GM12878 (cell line): ENCODE data around the gene NUBP1. TPM values are rescaled to one million over a fixed set of nuclear protein-coding genes. Genes with fewer than 3 reads are reported as not detected.
A peak's percentile ranks its signal among the peaks of the same experiment; 100 is the strongest.

Source experiments
- ATAC-seq: fragments of 200-7000 bp; cut with Tn5 transposase; 3 replicates; pipeline ENCODE4 v1.9.1; 2020; ENCODE audit warnings: mild to moderate bottlenecking, moderate library complexity
- BruUV-seq: library from RNA; stranded (reverse); fragments of 400-500 nt; replicated peaks from 2 replicates; lab custom pipeline; 2021; lab: Mats Ljungman, UMichigan
- CTCF ChIA-PET: fragments of 300-600 bp; sonication (Branson Sonifier 250); formaldehyde crosslinking; extraction: SDS; loops from one replicate; lab custom pipeline; 2021; ENCODE audit warnings: inconsistent platforms; lab: Yijun Ruan, JAX
- POLR2A ChIA-PET: fragments of 350-600 bp; formaldehyde crosslinking; extraction: SDS; loops from one replicate; lab custom pipeline; 2021; ENCODE audit warnings: inconsistent platforms; lab: Charles Lee
- RAD21 ChIA-PET: fragments of 300-600 bp; sonication (Branson Sonifier 250); formaldehyde crosslinking; loops from one replicate; lab custom pipeline; 2023; ENCODE audit warnings: antibody characterized with exemption; ENCODE audit not compliant: unreplicated experiment; lab: Charles Lee
- SMC1A ChIA-PET: fragments of 300-600 bp; sonication (Branson Sonifier 250); formaldehyde crosslinking; loops from one replicate; lab custom pipeline; 2023; ENCODE audit not compliant: unreplicated experiment, uncharacterized antibody; lab: Charles Lee
- DNase-seq: peaks from one replicate; pipeline ENCODE4 v3.0.0-alpha.2; 2011; ENCODE audit warnings: low read depth, low spot score
- FAIRE-seq: peaks from 3 replicates; lab custom pipeline; 2011; peaks lifted over from hg19 to GRCh38; lab: Jason Lieb, UNC
- H2AFZ ChIP-seq: 2 replicates; pipeline ENCODE4 v1.6.0; 2011; ENCODE audit warnings: low read depth, low read length, control low read depth; ENCODE audit not compliant: control insufficient read depth
- H3K27ac ChIP-seq: 2 replicates; pipeline ENCODE4 v1.5.1; 2011; ENCODE audit warnings: control low read depth; ENCODE audit not compliant: control insufficient read depth, insufficient read depth
- H3K27me3 ChIP-seq, 2 experiments: replicated peaks in 1 of 2; 2 replicates each; pipeline versions ENCODE4 v1.6.0 to v1.6.1; 2011; ENCODE audit warnings: low read length in 1 of 2; ENCODE audit not compliant: control insufficient read depth in 2 of 2, insufficient read depth in 2 of 2
- H3K36me3 ChIP-seq, 2 experiments: 2 replicates each; pipeline ENCODE4 v1.5.1; 2011; ENCODE audit warnings: low read length in 1 of 2; ENCODE audit not compliant: control insufficient read depth in 2 of 2, insufficient read depth in 2 of 2
- H3K4me1 ChIP-seq: 2 replicates; pipeline ENCODE4 v1.6.1; 2011; ENCODE audit warnings: mild to moderate bottlenecking, low read length, moderate library complexity, mixed read lengths; ENCODE audit not compliant: control insufficient read depth, insufficient read depth
- H3K4me2 ChIP-seq: 2 replicates; pipeline ENCODE4 v1.6.0; 2011; ENCODE audit warnings: control low read depth; ENCODE audit not compliant: control insufficient read depth, insufficient read depth
- H3K4me3 ChIP-seq: fragments of 200-600 bp; sonication (generic); 2 replicates; pipeline ENCODE4 v1.5.1; 2016
- H3K79me2 ChIP-seq: 2 replicates; pipeline ENCODE4 v1.6.0; 2011; ENCODE audit warnings: low read length; ENCODE audit not compliant: control insufficient read depth, insufficient read depth
- H3K9ac ChIP-seq: 2 replicates; pipeline ENCODE4 v1.8.0; 2011; ENCODE audit warnings: low read length, control low read depth, mixed read lengths; ENCODE audit not compliant: control insufficient read depth, insufficient read depth
- H3K9me3 ChIP-seq: replicated peaks from 3 replicates; pipeline ENCODE4 v1.5.1; 2011; ENCODE audit warnings: mild to moderate bottlenecking, low read length; ENCODE audit not compliant: control insufficient read depth, insufficient read depth
- H4K20me1 ChIP-seq: 2 replicates; pipeline ENCODE4 v1.6.0; 2011; ENCODE audit not compliant: control insufficient read depth, insufficient read depth
- ASH2L ChIP-seq: fragments of 300-600, 200-600 bp; sonication (generic); IDR thresholded peaks from 2 replicates; pipeline ENCODE4 v1.6.1; 2017; ENCODE audit warnings: low read depth, mild to moderate bottlenecking, borderline replicate concordance
- IKZF1 ChIP-seq: fragments of 450-650 bp; conservative IDR thresholded peaks from 2 replicates; pipeline ENCODE4 v1.6.1; 2017; ENCODE audit warnings: antibody characterized with exemption, mild to moderate bottlenecking
- IRF5 ChIP-seq: fragments of 450-650 bp; IDR thresholded peaks from 2 replicates; pipeline ENCODE4 v1.6.1; 2017; ENCODE audit warnings: borderline replicate concordance
- MEF2B ChIP-seq: fragments of 450-650 bp; IDR thresholded peaks from 2 replicates; pipeline ENCODE4 v1.6.1; 2018; ENCODE audit warnings: mild to moderate bottlenecking, moderate library complexity; ENCODE audit not compliant: partially characterized antibody, poor library complexity, severe bottlenecking
- MXI1 ChIP-seq: fragments of 150-350 bp; IDR thresholded peaks from 2 replicates; pipeline ENCODE4 v1.6.1; 2011; ENCODE audit warnings: low read depth, mild to moderate bottlenecking, inconsistent platforms, low read length, improper control_type of control experiment
- ZNF592 ChIP-seq: fragments of 450-650 bp; IDR thresholded peaks from 2 replicates; pipeline ENCODE4 v1.6.1; 2017; ENCODE audit warnings: mild to moderate bottlenecking, moderate library complexity
- WGBS: methylation state at CpG from one replicate; pipeline ENCODE4 v1.1.6; 2016; ENCODE audit warnings: low lambda C conversion rate; ENCODE audit not compliant: insufficient replicate concordance, insufficient coverage; ENCODE audit errors: missing lambda C conversion rate; 5-methylcytosine and 5-hydroxymethylcytosine counted together
- in situ Hi-C: fragments of 300-500 bp; cut with MboI; formaldehyde crosslinking; loops from 9 replicates; pipeline ENCODE4 v1.14.3; 2018; ENCODE audit warnings: mixed read lengths
- intact Hi-C: fragments of 100-400 bp; cut with micrococcal nuclease; formaldehyde crosslinking; loops from one replicate; pipeline ENCODE4 v1.14.2; 2022; ENCODE audit not compliant: unreplicated experiment
- polyA plus RNA-seq, 11 experiments: library from polyadenylated mRNA; depleted of rRNA in 4 of 11; unstranded in 6 of 11; stranded (reverse) in 5 of 11; fragments of >200 nt; fragmentation: Nextera tagmentation in 4 of 11; fragmentation: Illumina TruSeq in 1 of 11; extraction: Ambion mirVana in 4 of 11; extraction: Trizol in 1 of 11; gene quantifications; 1 replicate in 1 of 11; 2 replicates in 10 of 11; pipeline versions ENCODE4 v1.2.1 to v1.2.3, GENCODE V29; 2011 to 2016; ENCODE audit warnings: inconsistent platforms in 2 of 11, missing spikeins in 2 of 11, low read depth in 1 of 11
- total RNA-seq, 4 experiments: library from RNA; depleted of rRNA in 3 of 4; stranded (reverse); fragments of >200 nt in 3 of 4; fragmentation: Illumina TruSeq in 1 of 4; extraction: Trizol in 1 of 4; gene quantifications; 2 replicates each; pipeline versions ENCODE4 v1.2.1 to v1.2.3, GENCODE V29; 2013 to 2021
- TF ChIP-seq, protein P1 (sequence below): fragments of 450-650 bp; IDR thresholded peaks from 2 replicates; pipeline ENCODE4 v1.6.1; 2017; ENCODE audit warnings: low read depth, mild to moderate bottlenecking, moderate library complexity

The NUBP1 gene
- total and polyA plus RNA-seq, 10 of the 15 experiments (the other 5 are each of a cell fraction or from before 2014, with no cell fraction given) = 31.0 to 74.9 (median 58.3) TPM

- peak; percentile 99 for TF ChIP-seq ZNF592
These were observed 33.3 kb downstream of the NUBP1 start (continued) for GRCh38 chr16:10776923-10777322.

GRCh38 chr16:10777356-10777755, 33.7 kb downstream of the NUBP1 start:
- no peak for ATAC-seq

More at GRCh38 chr16:10777356-10777755, 33.7 kb downstream of the NUBP1 start:
- in situ Hi-C loops (no loop called here), intact Hi-C loops (no loop called here)
- FAIRE-seq (no peak), DNase-seq (no peak)
- no TSS peak for BruUV-seq
- Histone ChIP-seq H3K4me2 (no peak overlapping the region), H4K20me1 (no peaks in the 10 kb centered on the region), H3K9me3 (no peaks in the 10 kb centered on the region), H3K4me3 (no peak overlapping the region), H3K36me3 (no peaks in the 10 kb centered on the region), H3K79me2 (no peaks in the 10 kb centered on the region), H3K27me3 (no peaks in the 10 kb centered on the region), H3K4me1 (peaks cover 29% of the 10 kb centered on the region), H2AFZ (no peak overlapping the region), H3K9ac (no peak overlapping the region), H3K27ac (no peak overlapping the region)
- POLR2A ChIA-PET = interaction anchor here (0.6 kb wide), 1 partner anchor 28 kb away, joined by 3 read pairs; no protein-coding TSS in a partner anchor
- 62% methylated on average over 12 of the region's 12 CpGs for WGBS
- no peak for TF ChIP-seq IRF5
- TF ChIP-seq ASH2L = no peak
- TF ChIP-seq MEF2B = peak; percentile 69
- 0 out of 2 replicates have a peak, but pooled peaks have one; percentile 12 for TF ChIP-seq IKZF1
- TF ChIP-seq, protein P1, sequence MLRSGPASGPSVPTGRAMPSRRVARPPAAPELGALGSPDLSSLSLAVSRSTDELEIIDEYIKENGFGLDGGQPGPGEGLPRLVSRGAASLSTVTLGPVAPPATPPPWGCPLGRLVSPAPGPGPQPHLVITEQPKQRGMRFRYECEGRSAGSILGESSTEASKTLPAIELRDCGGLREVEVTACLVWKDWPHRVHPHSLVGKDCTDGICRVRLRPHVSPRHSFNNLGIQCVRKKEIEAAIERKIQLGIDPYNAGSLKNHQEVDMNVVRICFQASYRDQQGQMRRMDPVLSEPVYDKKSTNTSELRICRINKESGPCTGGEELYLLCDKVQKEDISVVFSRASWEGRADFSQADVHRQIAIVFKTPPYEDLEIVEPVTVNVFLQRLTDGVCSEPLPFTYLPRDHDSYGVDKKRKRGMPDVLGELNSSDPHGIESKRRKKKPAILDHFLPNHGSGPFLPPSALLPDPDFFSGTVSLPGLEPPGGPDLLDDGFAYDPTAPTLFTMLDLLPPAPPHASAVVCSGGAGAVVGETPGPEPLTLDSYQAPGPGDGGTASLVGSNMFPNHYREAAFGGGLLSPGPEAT = no peak
- TF ChIP-seq MXI1 = no peak
- SMC1A ChIA-PET = interaction anchor here (0.9 to 1.8 kb wide), 3 partner anchors 10 to 42 kb away, joined by 3 to 4 read pairs (median 3); no protein-coding TSS in a partner anchor
- RAD21 ChIA-PET = interaction anchor here (1.0 to 1.5 kb wide), 3 partner anchors 33 to 100 kb away, joined by 3 to 5 read pairs (median 3); partner anchors contain the start of genes CIITA and NUBP1
- CTCF ChIA-PET = interaction anchor here (1.3 kb wide), 1 partner anchor 173 kb away, joined by 3 read pairs; no protein-coding TSS in a partner anchor
